HG03520 (cell line): Measurements from ENCODE around the gene FMO2.
"Not testable (repeated sequence)": the region's sequence is repeated elsewhere in the genome, so short reads cannot be mapped to it uniquely, and the experiment has no call there.

Source experiments
- ATAC-seq: cut with Tn5 transposase; IDR thresholded peaks from one replicate; pipeline ENCODE4 v1.9.1; 2021; ENCODE audit warnings: mild to moderate bottlenecking, moderate library complexity; ENCODE audit not compliant: unreplicated experiment

Gene FMO2

GRCh38 chr1:171219346-171220080 lies 34.4 kb downstream of the FMO2 start:
- no peak for ATAC-seq

- no peak for ATAC-seq
Measured at GRCh38 chr1:171220081-171220420, 35.0 kb downstream of the FMO2 start.

GRCh38 chr1:171220581-171221054 lies 35.5 kb downstream of the FMO2 start:
- no peak for ATAC-seq

- no peak for ATAC-seq
Measured at GRCh38 chr1:171221665-171222591, 36.8 kb downstream of the FMO2 start.

- ATAC-seq = no peak
Measured at GRCh38 chr1:171222936-171223335, 37.8 kb downstream of the FMO2 start.

- ATAC-seq = not testable (repeated sequence)
Measured at GRCh38 chr1:171224257-171224656, 39.2 kb downstream of the FMO2 start.

- ATAC-seq = peak; percentile 89
Measured at GRCh38 chr1:171226747-171227370, 41.8 kb downstream of the FMO2 start.

- ATAC-seq = no peak
Measured at GRCh38 chr1:171231326-171231725, 46.2 kb downstream of the FMO2 start.

- no peak for ATAC-seq
Measured at GRCh38 chr1:171233183-171233582, 48.1 kb downstream of the FMO2 start.

- not testable (repeated sequence) for ATAC-seq
Measured at GRCh38 chr1:171236231-171236630, 51.1 kb downstream of the FMO2 start.

- ATAC-seq = no peak
Measured at GRCh38 chr1:171243878-171244277, 58.8 kb downstream of the FMO2 start.

- ATAC-seq = peak; percentile 80
Measured at GRCh38 chr1:171245458-171246064, 60.5 kb downstream of the FMO2 start.

GRCh38 chr1:171247501-171247900 lies 62.4 kb downstream of the FMO2 start:
- no peak for ATAC-seq

- ATAC-seq = no peak
Measured at GRCh38 chr1:171248302-171248701, 63.2 kb downstream of the FMO2 start, which contains the start of gene FMO1. TSS of gene FMO1 (plus strand) at chr1:171248494. CDS start at chr1:171258088, 9,594 bp downstream.

GRCh38 chr1:171248841-171249240 lies 63.7 kb downstream of the FMO2 start:
- ATAC-seq = no peak

- ATAC-seq = no peak
Measured at GRCh38 chr1:171250263-171250662, 65.2 kb downstream of the FMO2 start.

- ATAC-seq = peak; percentile 42
Measured at GRCh38 chr1:171251042-171251951, 66.2 kb downstream of the FMO2 start.

- ATAC-seq = no peak
Measured at GRCh38 chr1:171251952-171252300, 66.8 kb downstream of the FMO2 start.

- ATAC-seq = peak; percentile 89
Measured at GRCh38 chr1:171252482-171252881, 67.4 kb downstream of the FMO2 start.

- ATAC-seq = no peak
Measured at GRCh38 chr1:171254859-171255258, 69.8 kb downstream of the FMO2 start.
